ENCODE results near the gene CCDC107. TPM values are rescaled to one million over a fixed set of nuclear protein-coding genes. Genes with fewer than 3 reads are reported as not detected.
A peak's percentile ranks its signal among the peaks of the same experiment; 100 is the strongest.

The CCDC107 gene
- total and polyA plus RNA-seq, 2 of the 13 experiments (the other 11 are each of a cell fraction or from before 2014, with no cell fraction given) = 7.1 to 15.2 TPM

DNA sequence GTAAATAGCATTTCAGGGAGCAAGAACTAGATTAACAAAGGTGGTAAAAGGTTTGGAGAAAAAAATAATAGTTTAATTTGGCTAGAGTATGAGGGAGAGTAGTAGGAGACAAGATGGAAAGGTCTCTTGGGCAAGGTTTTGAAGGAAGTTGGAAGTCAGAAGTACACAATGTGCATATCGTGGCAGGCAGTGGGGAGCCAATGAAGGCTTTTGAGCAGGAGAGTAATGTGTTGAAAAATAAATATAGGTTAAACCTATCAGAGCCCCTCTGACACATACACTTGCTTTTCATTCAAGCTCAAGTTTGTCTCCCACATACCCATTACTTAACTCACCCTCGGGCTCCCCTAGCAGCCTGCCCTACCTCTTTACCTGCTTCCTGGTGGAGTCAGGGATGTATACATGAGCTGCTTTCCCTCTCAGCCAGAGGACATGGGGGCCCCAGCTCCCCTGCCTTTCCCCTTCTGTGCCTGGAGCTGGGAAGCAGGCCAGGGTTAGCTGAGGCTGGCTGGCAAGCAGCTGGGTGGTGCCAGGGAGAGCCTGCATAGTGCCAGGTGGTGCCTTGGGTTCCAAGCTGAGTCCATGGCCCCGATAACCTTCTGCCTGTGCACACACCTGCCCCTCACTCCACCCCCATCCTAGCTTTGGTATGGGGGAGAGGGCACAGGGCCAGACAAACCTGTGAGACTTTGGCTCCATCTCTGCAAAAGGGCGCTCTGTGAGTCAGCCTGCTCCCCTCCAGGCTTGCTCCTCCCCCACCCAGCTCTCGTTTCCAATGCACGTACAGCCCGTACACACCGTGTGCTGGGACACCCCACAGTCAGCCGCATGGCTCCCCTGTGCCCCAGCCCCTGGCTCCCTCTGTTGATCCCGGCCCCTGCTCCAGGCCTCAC is 15.3 kb downstream of the CCDC107 start, which contains the start of gene CA9 (continued):
- TF ChIP-seq MED1 (CRISPR knock-in tag; IDR thresholded peaks at IDR 0.05) (0 out of 2 replicates have a peak, but pooled peaks have one; percentile 18), HOMEZ (CRISPR knock-in tag; IDR thresholded peaks at IDR 0.05; ENCODE audit: low read depth) (no peak), JARID2 (CRISPR knock-in tag; IDR thresholded peaks at IDR 0.05; ENCODE audit: insufficient replicate concordance) (no peak), ZSCAN31 (CRISPR knock-in tag; IDR thresholded peaks at IDR 0.05; ENCODE audit: low read depth) (no peak; the same call in 1 of the 2 replicates), SMYD3 (CRISPR knock-in tag; IDR thresholded peaks at IDR 0.05) (no peak), ZNF660 (CRISPR knock-in tag; IDR thresholded peaks at IDR 0.05; ENCODE audit: borderline replicate concordance, low read depth) (no peak), SRY (CRISPR knock-in tag; IDR thresholded peaks at IDR 0.05) (no peak), ZNF33B (CRISPR knock-in tag; IDR thresholded peaks at IDR 0.05) (no peak), FOXK2 (IDR thresholded peaks at IDR 0.05) (no peak), SP5 (CRISPR knock-in tag; IDR thresholded peaks at IDR 0.05; ENCODE audit: borderline replicate concordance, low read depth) (no peak), LRRFIP1 (CRISPR knock-in tag; conservative IDR thresholded peaks at IDR 0.05) (no peak), ZNF703 (CRISPR knock-in tag; IDR thresholded peaks at IDR 0.05; ENCODE audit: borderline replicate concordance) (no peak), IKZF1 (IDR thresholded peaks at IDR 0.05) (no peak), ZNF577 (CRISPR knock-in tag; IDR thresholded peaks at IDR 0.05; ENCODE audit: borderline replicate concordance, low read depth) (no peak), FOXM1 (CRISPR knock-in tag; IDR thresholded peaks at IDR 0.05) (no peak), NR2F1 (CRISPR knock-in tag; IDR thresholded peaks at IDR 0.05) (no peak), CC2D1A (CRISPR knock-in tag; IDR thresholded peaks at IDR 0.05) (no peak), MYC (CRISPR knock-in tag; IDR thresholded peaks at IDR 0.05; ENCODE audit: borderline replicate concordance) (peak; percentile 81), ZBTB4 (CRISPR knock-in tag; IDR thresholded peaks at IDR 0.05; ENCODE audit: borderline replicate concordance) (no peak), RFX1 (IDR thresholded peaks at IDR 0.05) (no peak)
- TF ChIP-seq, protein P1, sequence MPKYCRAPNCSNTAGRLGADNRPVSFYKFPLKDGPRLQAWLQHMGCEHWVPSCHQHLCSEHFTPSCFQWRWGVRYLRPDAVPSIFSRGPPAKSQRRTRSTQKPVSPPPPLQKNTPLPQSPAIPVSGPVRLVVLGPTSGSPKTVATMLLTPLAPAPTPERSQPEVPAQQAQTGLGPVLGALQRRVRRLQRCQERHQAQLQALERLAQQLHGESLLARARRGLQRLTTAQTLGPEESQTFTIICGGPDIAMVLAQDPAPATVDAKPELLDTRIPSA (CRISPR knock-in tag; IDR thresholded peaks at IDR 0.05; ENCODE audit: borderline replicate concordance) = no peak
- TF ChIP-seq, protein P2, sequence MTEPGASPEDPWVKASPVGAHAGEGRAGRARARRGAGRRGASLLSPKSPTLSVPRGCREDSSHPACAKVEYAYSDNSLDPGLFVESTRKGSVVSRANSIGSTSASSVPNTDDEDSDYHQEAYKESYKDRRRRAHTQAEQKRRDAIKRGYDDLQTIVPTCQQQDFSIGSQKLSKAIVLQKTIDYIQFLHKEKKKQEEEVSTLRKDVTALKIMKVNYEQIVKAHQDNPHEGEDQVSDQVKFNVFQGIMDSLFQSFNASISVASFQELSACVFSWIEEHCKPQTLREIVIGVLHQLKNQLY (CRISPR knock-in tag; IDR thresholded peaks at IDR 0.05) = no peak
